ENCODE measurements around the gene SLC14A1. TPM values are rescaled to one million over a fixed set of nuclear protein-coding genes. Genes with fewer than 3 reads are reported as not detected.

The SLC14A1 gene
- total and polyA plus RNA-seq, 3 donors from 2014 or later, result 0.50 to 0.73 TPM; not detected in 1

- intact Hi-C loops (cut with DNase I; ENCODE audit: low total_unique reads), result no loop called here
- Histone ChIP-seq H3K4me3 (peak overlapping the region; percentile 65 to 78), H3K4me1 (no peaks in the 10 kb centered on the region)
Measured at GRCh38 chr18:45775743-45776142, 51.8 kb downstream of the SLC14A1 start.

GRCh38 chr18:45777393-45777792 is 53.4 kb downstream of the SLC14A1 start:
- H3K27me3 ChIP-seq, result no peaks in the 10 kb centered on the region
- no peaks in the 10 kb centered on the region for H3K9me3 ChIP-seq
- H3K36me3 ChIP-seq (ENCODE audit: low read depth, missing control alignments), result no peaks in the 10 kb centered on the region
- H3K27ac ChIP-seq, result no peak overlapping the region
- no peak for DNase-seq
- H3K4me1 ChIP-seq, result no peaks in the 10 kb centered on the region
- TF ChIP-seq CTCF (IDR thresholded peaks at IDR 0.05), result no peak
- TF ChIP-seq POLR2A (IDR thresholded peaks at IDR 0.05), result no peak
- intact Hi-C loops (cut with DNase I; ENCODE audit: low total_unique reads), result no loop called here
- WGBS, 2 donors, result 70 to 74% methylated on average over 1 of the region's 1 CpG
- no peak overlapping the region for H3K4me3 ChIP-seq

More at GRCh38 chr18:45775743-45776142, 51.8 kb downstream of the SLC14A1 start:
- Histone ChIP-seq H3K9me3 (no peaks in the 10 kb centered on the region), H3K27ac (peak overlapping the region; percentile 74 to 75), H3K36me3 (ENCODE audit: low read depth, missing control alignments) (no peaks in the 10 kb centered on the region), H3K27me3 (no peaks in the 10 kb centered on the region)
- WGBS, 2 donors, result 33 to 34% methylated on average over 8 of the region's 8 CpGs
- no peak for TF ChIP-seq POLR2A (IDR thresholded peaks at IDR 0.05)
- no peak for TF ChIP-seq CTCF (IDR thresholded peaks at IDR 0.05)
- DNase-seq, result no peak

- DNase-seq, result no peak
- intact Hi-C loops (cut with DNase I; ENCODE audit: low total_unique reads), result no loop called here
- Histone ChIP-seq H3K4me3 (no peak overlapping the region), H3K36me3 (ENCODE audit: low read depth, missing control alignments) (no peaks in the 10 kb centered on the region), H3K27me3 (no peaks in the 10 kb centered on the region), H3K27ac (no peak overlapping the region), H3K4me1 (no peaks in the 10 kb centered on the region), H3K9me3 (no peaks in the 10 kb centered on the region)
- WGBS, 2 donors, result 73 to 79% methylated on average over 2 of the region's 2 CpGs
- TF ChIP-seq CTCF (IDR thresholded peaks at IDR 0.05) (no peak), POLR2A (IDR thresholded peaks at IDR 0.05) (no peak)
Measured at GRCh38 chr18:45780568-45780967, 56.6 kb downstream of the SLC14A1 start.

GRCh38 chr18:45782662-45783061 is 58.7 kb downstream of the SLC14A1 start:
- Histone ChIP-seq H3K4me3 (no peak overlapping the region), H3K4me1 (no peaks in the 10 kb centered on the region), H3K36me3 (ENCODE audit: low read depth, missing control alignments) (no peaks in the 10 kb centered on the region), H3K27me3 (no peaks in the 10 kb centered on the region), H3K27ac (no peak overlapping the region), H3K9me3 (no peaks in the 10 kb centered on the region)
- WGBS, 2 donors, result 67 to 73% methylated on average over 1 of the region's 1 CpG
- TF ChIP-seq POLR2A (IDR thresholded peaks at IDR 0.05), result no peak
- no peak for TF ChIP-seq CTCF (IDR thresholded peaks at IDR 0.05)
- intact Hi-C loops (cut with DNase I; ENCODE audit: low total_unique reads), result no loop called here
- DNase-seq, result no peak

Data from testis (tissue), 3 donors.